Transverse colon (tissue), 4 donors: ENCODE measurements around the gene EFNA4. TPM values are rescaled to one million over a fixed set of nuclear protein-coding genes. Genes with fewer than 3 reads are reported as not detected.

Experiments used
- DNase-seq: peaks from one replicate; pipeline ENCODE4 v3.0.0-alpha.2; 2019
- H3K27ac ChIP-seq, 4 donors: fragments of 200-600 bp; sonication (generic); 2 replicates each; pipeline ENCODE4 v1.5.1; 2016 to 2018; ENCODE audit warnings: inconsistent platforms in 4 of 4
- H3K27me3 ChIP-seq: fragments of 200-600 bp; sonication (generic); 2 replicates; pipeline ENCODE4 v1.5.1; 2017; ENCODE audit warnings: inconsistent platforms
- H3K36me3 ChIP-seq, 4 donors: fragments of 200-600 bp; sonication (generic); 2 replicates each; pipeline ENCODE4 v1.5.1; 2017 to 2019; ENCODE audit warnings: inconsistent platforms in 4 of 4
- H3K4me1 ChIP-seq, 4 donors: fragments of 200-600 bp; sonication (generic); 2 replicates each; pipeline ENCODE4 v1.5.1; 2017 to 2020; ENCODE audit warnings: inconsistent platforms in 4 of 4
- H3K4me3 ChIP-seq, 4 donors: fragments of 200-600 bp; sonication (generic); 1 replicate in 1 of 4; 2 replicates in 3 of 4; pipeline versions ENCODE4 v1.5.1 to v1.6.1; 2017 to 2019; ENCODE audit warnings: inconsistent platforms in 4 of 4
- H3K9me3 ChIP-seq, 2 donors: fragments of 200-600 bp; sonication (generic); 2 replicates each; pipeline ENCODE4 v1.5.1; 2017 to 2019; ENCODE audit warnings: inconsistent platforms in 2 of 2
- CTCF ChIP-seq, 5 experiments: fragments of 200-600 bp in 3 of 5; fragments of 450-650 bp in 2 of 5; sonication (generic) in 3 of 5; IDR thresholded peaks; 1 replicate in 2 of 5; 2 replicates in 3 of 5; pipeline ENCODE4 v1.5.1; 2016 to 2017; ENCODE audit warnings: antibody characterized with exemption in 5 of 5, inconsistent platforms in 3 of 5, mild to moderate bottlenecking in 2 of 5, moderate library complexity in 1 of 5
- EP300 ChIP-seq: sonication (generic); formaldehyde crosslinking; IDR thresholded peaks from one replicate; pipeline ENCODE4 v1.6.1; 2017; ENCODE audit warnings: antibody characterized with exemption, low read depth
- POLR2A ChIP-seq: fragments of 450-650 bp; IDR thresholded peaks from one replicate; pipeline ENCODE4 v1.6.1; 2016; ENCODE audit warnings: antibody characterized with exemption, mild to moderate bottlenecking, moderate library complexity
- POLR2AphosphoS5 ChIP-seq, 3 donors: sonication (generic); formaldehyde crosslinking; IDR thresholded peaks; one replicate each; pipeline ENCODE4 v1.6.1; 2016; ENCODE audit warnings: antibody characterized with exemption in 3 of 3
- WGBS, 2 donors: methylation state at CpG; one replicate each; pipeline ENCODE4 v1.1.5; 2018; ENCODE audit warnings: low coverage in 1 of 2; 5-methylcytosine and 5-hydroxymethylcytosine counted together
- in situ Hi-C, 4 donors: fragments of 200-750 bp; cut with MboI; loops; one replicate each; pipeline versions ENCODE4 v1.15.0 to v1.15.1; 2017; ENCODE audit warnings: low sequenced_read_pairs in 3 of 4, low pct_ligation_motif_present in 1 of 4, low pct_unique_long_range_greater_than_20kb in 1 of 4
- intact Hi-C: fragments of 100-400 bp; cut with DNase I; formaldehyde crosslinking; loops from one replicate; pipeline ENCODE4 v1.15.1; 2023; ENCODE audit warnings: low total_unique reads
- total RNA-seq, 4 donors: library from RNA; depleted of rRNA; stranded (reverse); fragments of >200 nt; gene quantifications; one replicate each; pipeline ENCODE4 v1.1.0, GENCODE V29; 2016

EFNA4 gene
- total RNA-seq, 4 donors from 2014 or later, result 18.3 to 57.2 (median 37.2) TPM

GRCh38 chr1:155107309-155108264 is 44.0 kb downstream of the EFNA4 start:
- H3K27ac ChIP-seq, result no peak overlapping the region
- peaks cover 0 to 16% (median 0%) of the 10 kb centered on the region in 4 donors for H3K4me1 ChIP-seq
- WGBS, 2 donors, result 64 to 70% methylated on average over 4 to 12 of the region's 12 CpGs
- H3K9me3 ChIP-seq, result no peaks in the 10 kb centered on the region
- DNase-seq, result no peak
- in situ Hi-C loops (no loop called here), intact Hi-C loops (no loop called here)
- TF ChIP-seq CTCF (IDR thresholded peaks at IDR 0.05) (no peak), POLR2A (no peak), EP300 (no peak), POLR2AphosphoS5 (IDR thresholded peaks at IDR 0.05) (no peak)
- H3K4me3 ChIP-seq, result no peak overlapping the region
- H3K27me3 ChIP-seq, result no peaks in the 10 kb centered on the region
- H3K36me3 ChIP-seq, result no peaks in the 10 kb centered on the region

- no peak overlapping the region for H3K27ac ChIP-seq
- TF ChIP-seq CTCF (IDR thresholded peaks at IDR 0.05), result no peak
- no peak for TF ChIP-seq POLR2AphosphoS5 (IDR thresholded peaks at IDR 0.05)
- TF ChIP-seq POLR2A, result no peak
- TF ChIP-seq EP300, result no peak
- H3K4me1 ChIP-seq, result peaks cover 0 to 10% (median 0%) of the 10 kb centered on the region in 4 donors
- no peaks in the 10 kb centered on the region for H3K9me3 ChIP-seq
- intact Hi-C loops (no loop called here), in situ Hi-C loops (no loop called here)
- WGBS, 2 donors, result 64 to 71% methylated on average over 3 to 5 of the region's 5 CpGs
- H3K4me3 ChIP-seq, result no peak overlapping the region
- DNase-seq, result no peak
- H3K36me3 ChIP-seq, result no peaks in the 10 kb centered on the region
- no peaks in the 10 kb centered on the region for H3K27me3 ChIP-seq
These were observed 44.8 kb downstream of the EFNA4 start for GRCh38 chr1:155108296-155108695.

DNA sequence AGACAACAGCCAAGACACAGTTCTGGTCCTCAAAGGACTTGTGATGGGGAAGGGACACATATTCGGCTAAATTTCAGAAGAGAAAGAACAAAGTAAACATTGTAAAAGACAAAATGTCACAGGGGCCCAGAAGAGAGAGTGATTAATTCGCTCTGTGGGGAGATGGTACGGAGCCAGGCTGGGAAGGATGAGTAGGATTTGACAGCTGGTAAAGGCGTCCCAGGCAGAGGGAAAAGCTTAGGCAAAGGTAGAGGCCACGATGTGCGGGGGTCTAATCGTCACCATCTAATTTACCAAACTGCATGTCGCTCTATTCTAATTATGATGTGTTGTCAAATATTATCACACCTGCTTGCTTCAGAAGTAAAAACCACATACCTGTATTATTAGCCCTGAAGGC is 46.8 kb downstream of the EFNA4 start:
- no peak for DNase-seq
- TF ChIP-seq POLR2A, result no peak
- TF ChIP-seq EP300, result no peak
- no peak for TF ChIP-seq POLR2AphosphoS5 (IDR thresholded peaks at IDR 0.05)
- no peak for TF ChIP-seq CTCF (IDR thresholded peaks at IDR 0.05)
- WGBS, 2 donors, result 78 to 87% methylated on average over 5 to 8 of the region's 8 CpGs
- Histone ChIP-seq H3K27ac (no peak overlapping the region), H3K27me3 (no peaks in the 10 kb centered on the region), H3K4me1 (peaks cover 0 to under 1% (median 0%) of the 10 kb centered on the region in 4 donors), H3K9me3 (no peaks in the 10 kb centered on the region), H3K36me3 (no peaks in the 10 kb centered on the region), H3K4me3 (no peak overlapping the region)
- intact Hi-C loops, result no loop called here
- in situ Hi-C loops, result no loop called here

DNA sequence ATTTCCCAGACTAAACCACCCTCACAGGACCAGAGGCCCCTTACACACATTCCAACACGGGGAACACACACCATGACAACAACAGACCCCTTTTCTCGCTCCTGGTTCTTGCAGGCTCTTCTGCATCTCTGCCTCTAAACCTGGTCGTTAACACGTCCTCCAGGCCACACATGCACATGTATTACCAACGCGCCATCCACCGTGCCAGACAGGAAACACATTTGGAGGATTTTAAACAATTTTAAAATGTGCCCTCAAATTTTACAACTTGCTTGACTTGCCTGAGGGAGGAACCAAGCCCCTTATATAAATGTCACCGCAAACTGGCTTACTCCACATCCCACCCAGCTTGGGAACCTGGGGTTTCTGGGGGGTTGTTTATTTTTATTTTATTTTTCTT is 47.3 kb downstream of the EFNA4 start:
- in situ Hi-C loops, result no loop called here
- 62 to 68% methylated on average over 7 to 8 of the region's 8 CpGs for WGBS, 2 donors
- TF ChIP-seq CTCF (IDR thresholded peaks at IDR 0.05) (no peak), EP300 (no peak), POLR2AphosphoS5 (IDR thresholded peaks at IDR 0.05) (no peak)

More for the DNA sequence above, 47.3 kb downstream of the EFNA4 start:
- no peak for DNase-seq
- H3K27me3 ChIP-seq, result no peaks in the 10 kb centered on the region
- no peaks in the 10 kb centered on the region for H3K4me1 ChIP-seq
- no peaks in the 10 kb centered on the region for H3K9me3 ChIP-seq
- intact Hi-C loops, result no loop called here
- no peak overlapping the region for H3K27ac ChIP-seq
- H3K4me3 ChIP-seq, result no peak overlapping the region
- no peaks in the 10 kb centered on the region for H3K36me3 ChIP-seq
